Gastroesophageal sphincter (tissue), 4 donors: Measurements from ENCODE around the gene TMEM38A. TPM values are rescaled to one million over a fixed set of nuclear protein-coding genes. Genes with fewer than 3 reads are reported as not detected.
"Not testable (repeated sequence)": the region's sequence is repeated elsewhere in the genome, so short reads cannot be mapped to it uniquely, and the experiment has no call there.

ENCODE experiments used
- ATAC-seq: fragments of 150-250 bp; one replicate; pipeline ENCODE4 v1.9.1; 2016; ENCODE audit warnings: mild to moderate bottlenecking, moderate library complexity
- H3K27ac ChIP-seq, 4 donors: fragments of 200-600 bp; sonication (generic) in 3 of 4; 1 replicate in 3 of 4; 2 replicates in 1 of 4; pipeline ENCODE4 v1.5.1; 2016 to 2019
- H3K27me3 ChIP-seq: fragments of 200-600 bp; sonication (generic); one replicate; pipeline ENCODE4 v1.5.1; 2019
- H3K36me3 ChIP-seq, 2 donors: fragments of 200-600 bp; sonication (generic); one replicate each; pipeline ENCODE4 v1.5.1; 2019; ENCODE audit warnings: control low read depth in 1 of 2
- H3K4me1 ChIP-seq, 3 donors: fragments of 200-600 bp; sonication (generic); 1 replicate in 2 of 3; 2 replicates in 1 of 3; pipeline ENCODE4 v1.5.1; 2016 to 2019; ENCODE audit warnings: control low read depth in 2 of 3
- H3K4me3 ChIP-seq, 2 donors: fragments of 200-600 bp; sonication (generic); one replicate each; pipeline ENCODE4 v1.5.1; 2019; ENCODE audit warnings: mild to moderate bottlenecking in 1 of 2, moderate library complexity in 1 of 2
- H3K9me3 ChIP-seq, 3 donors: fragments of 200-600 bp; sonication (generic); one replicate each; pipeline ENCODE4 v1.5.1; 2017 to 2019; ENCODE audit warnings: control low read depth in 2 of 3
- EP300 ChIP-seq: sonication (generic); formaldehyde crosslinking; IDR thresholded peaks from one replicate; pipeline ENCODE4 v1.6.1; 2017; ENCODE audit warnings: antibody characterized with exemption, mild to moderate bottlenecking
- POLR2A ChIP-seq, 2 donors: fragments of 450-650 bp; IDR thresholded peaks; one replicate each; pipeline ENCODE4 v1.6.1; 2017; ENCODE audit warnings: antibody characterized with exemption in 2 of 2, mild to moderate bottlenecking in 2 of 2, moderate library complexity in 1 of 2
- POLR2AphosphoS5 ChIP-seq: sonication (generic); formaldehyde crosslinking; IDR thresholded peaks from one replicate; pipeline ENCODE4 v1.6.1; 2017; ENCODE audit warnings: antibody characterized with exemption
- WGBS, 2 donors: methylation state at CpG; one replicate each; pipeline ENCODE4 v1.1.5; 2018; ENCODE audit warnings: low coverage in 1 of 2; 5-methylcytosine and 5-hydroxymethylcytosine counted together
- total RNA-seq, 4 donors: library from RNA; depleted of rRNA; stranded (reverse); fragments of >200 nt; gene quantifications; one replicate each; pipeline ENCODE4 v1.1.0, GENCODE V29; 2016
- TF ChIP-seq, protein P1 (sequence below), 4 experiments: fragments of 200-600 bp in 2 of 4; fragments of 450-650 bp in 2 of 4; sonication (generic) in 1 of 4; IDR thresholded peaks; one replicate each; pipeline ENCODE4 v1.5.1; 2017 to 2019; ENCODE audit warnings: antibody characterized with exemption in 4 of 4, mild to moderate bottlenecking in 2 of 4, moderate library complexity in 2 of 4

The TMEM38A gene
- total RNA-seq, 4 donors from 2014 or later: 7.1 to 18.8 (median 8.8) TPM

DNA sequence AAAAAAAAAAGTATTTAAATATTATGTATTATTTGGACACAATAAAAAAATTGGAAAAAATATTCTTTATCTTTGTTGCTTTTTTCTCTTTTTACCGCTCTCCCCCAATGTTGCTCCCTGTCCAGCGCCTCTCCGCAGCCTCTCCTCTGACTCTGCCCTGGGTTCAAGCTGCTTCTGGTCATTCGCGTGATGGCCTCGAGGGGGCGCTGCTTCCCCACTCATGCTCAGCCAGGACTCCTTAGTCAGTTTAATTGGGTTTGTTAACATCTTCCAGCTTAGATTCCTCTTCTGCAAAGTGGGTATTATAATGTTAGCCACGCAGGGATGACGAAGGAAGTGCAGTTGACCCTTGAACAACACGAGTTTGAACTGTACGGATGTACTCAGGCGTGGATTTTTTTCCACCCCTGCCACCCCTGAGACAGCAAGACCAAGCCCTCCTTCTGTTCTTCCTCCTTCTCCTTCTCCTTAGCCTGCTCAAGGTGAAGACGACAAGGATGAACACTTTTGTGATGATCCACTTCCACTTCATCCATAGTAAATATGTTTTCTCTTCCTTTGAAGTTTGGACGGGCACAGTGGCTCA lies 53.9 kb downstream of the TMEM38A start:
- Histone ChIP-seq H3K4me3 (no peak overlapping the region), H3K36me3 (no peaks in the 10 kb centered on the region), H3K9me3 (no peaks in the 10 kb centered on the region), H3K27me3 (peaks cover 5% of the 10 kb centered on the region), H3K27ac (no peak overlapping the region), H3K4me1 (peaks cover 0 to 11% (median 0%) of the 10 kb centered on the region in 3 donors)
- WGBS, 2 donors: 15% methylated on average over 11 to 13 of the region's 14 CpGs
- no peak for TF ChIP-seq POLR2AphosphoS5
- TF ChIP-seq, protein P1, sequence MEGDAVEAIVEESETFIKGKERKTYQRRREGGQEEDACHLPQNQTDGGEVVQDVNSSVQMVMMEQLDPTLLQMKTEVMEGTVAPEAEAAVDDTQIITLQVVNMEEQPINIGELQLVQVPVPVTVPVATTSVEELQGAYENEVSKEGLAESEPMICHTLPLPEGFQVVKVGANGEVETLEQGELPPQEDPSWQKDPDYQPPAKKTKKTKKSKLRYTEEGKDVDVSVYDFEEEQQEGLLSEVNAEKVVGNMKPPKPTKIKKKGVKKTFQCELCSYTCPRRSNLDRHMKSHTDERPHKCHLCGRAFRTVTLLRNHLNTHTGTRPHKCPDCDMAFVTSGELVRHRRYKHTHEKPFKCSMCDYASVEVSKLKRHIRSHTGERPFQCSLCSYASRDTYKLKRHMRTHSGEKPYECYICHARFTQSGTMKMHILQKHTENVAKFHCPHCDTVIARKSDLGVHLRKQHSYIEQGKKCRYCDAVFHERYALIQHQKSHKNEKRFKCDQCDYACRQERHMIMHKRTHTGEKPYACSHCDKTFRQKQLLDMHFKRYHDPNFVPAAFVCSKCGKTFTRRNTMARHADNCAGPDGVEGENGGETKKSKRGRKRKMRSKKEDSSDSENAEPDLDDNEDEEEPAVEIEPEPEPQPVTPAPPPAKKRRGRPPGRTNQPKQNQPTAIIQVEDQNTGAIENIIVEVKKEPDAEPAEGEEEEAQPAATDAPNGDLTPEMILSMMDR (IDR thresholded peaks at IDR 0.05): peak in 3 of 4 experiments; percentile 77 to 81 (median 78)
- peak; percentile 48 for ATAC-seq

GRCh38 chr19:16715611-16716010 lies 54.7 kb downstream of the TMEM38A start:
- no peaks in the 10 kb centered on the region for H3K27me3 ChIP-seq
- H3K9me3 ChIP-seq: no peaks in the 10 kb centered on the region
- ATAC-seq: no peak
- TF ChIP-seq EP300 (no peak), POLR2A (IDR thresholded peaks at IDR 0.05) (no peak), POLR2AphosphoS5 (no peak)
- TF ChIP-seq, protein P1 (IDR thresholded peaks at IDR 0.05): no peak
- peaks cover 0 to 11% (median 0%) of the 10 kb centered on the region in 3 donors for H3K4me1 ChIP-seq
- WGBS, 2 donors: 75 to 86% methylated on average over 3 of the region's 3 CpGs
- H3K4me3 ChIP-seq: no peak overlapping the region
- H3K27ac ChIP-seq: no peak overlapping the region
- no peaks in the 10 kb centered on the region for H3K36me3 ChIP-seq

- no peak for ATAC-seq
- WGBS, 2 donors: 81 to 90% methylated on average over 2 to 6 of the region's 7 CpGs
Observed at GRCh38 chr19:16721051-16721450, 60.1 kb downstream of the TMEM38A start.

GRCh38 chr19:16722591-16722990 lies 61.7 kb downstream of the TMEM38A start:
- TF ChIP-seq POLR2AphosphoS5 (no peak), EP300 (no peak), POLR2A (IDR thresholded peaks at IDR 0.05) (no peak)
- TF ChIP-seq, protein P1 (IDR thresholded peaks at IDR 0.05): no peak

More at GRCh38 chr19:16721051-16721450, 60.1 kb downstream of the TMEM38A start:
- TF ChIP-seq, protein P1 (IDR thresholded peaks at IDR 0.05): no peak
- TF ChIP-seq EP300 (no peak), POLR2AphosphoS5 (no peak), POLR2A (IDR thresholded peaks at IDR 0.05) (no peak)
- Histone ChIP-seq H3K9me3 (no peaks in the 10 kb centered on the region), H3K4me1 (peaks cover 0 to 6% (median 0%) of the 10 kb centered on the region in 3 donors), H3K36me3 (no peaks in the 10 kb centered on the region), H3K4me3 (no peak overlapping the region), H3K27me3 (no peaks in the 10 kb centered on the region), H3K27ac (no peak overlapping the region)

DNA sequence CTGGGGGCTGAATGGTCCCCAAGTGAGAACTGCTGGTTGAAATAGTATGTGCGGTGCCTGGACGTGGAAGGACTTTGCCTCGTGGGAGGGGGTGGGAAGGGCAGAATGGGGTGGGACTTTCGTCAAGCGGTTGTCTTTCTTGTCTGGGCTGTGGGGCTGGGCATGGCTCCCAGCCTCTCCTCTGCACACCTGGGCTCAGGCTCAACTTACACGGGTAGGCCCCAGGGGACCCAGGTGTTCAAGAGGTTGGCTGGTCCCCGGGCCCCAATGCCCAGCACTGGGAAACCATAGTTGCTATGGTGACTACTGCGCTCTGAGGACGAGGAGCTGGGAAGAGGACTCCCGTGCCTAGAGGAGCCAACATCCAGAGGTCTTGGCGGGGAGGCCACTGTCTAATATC lies 66.0 kb downstream of the TMEM38A start:
- no CpG with 5 or more reads among the region's 11 CpGs for WGBS, 2 donors
- H3K4me1 ChIP-seq: no peaks in the 10 kb centered on the region
- H3K27me3 ChIP-seq: no peaks in the 10 kb centered on the region
- no peaks in the 10 kb centered on the region for H3K9me3 ChIP-seq
- H3K27ac ChIP-seq: no peak overlapping the region
- H3K36me3 ChIP-seq: no peaks in the 10 kb centered on the region
- ATAC-seq: no peak
- TF ChIP-seq POLR2A (IDR thresholded peaks at IDR 0.05) (no peak), EP300 (no peak), POLR2AphosphoS5 (no peak)
- TF ChIP-seq, protein P1 (IDR thresholded peaks at IDR 0.05): no peak
- H3K4me3 ChIP-seq: no peak overlapping the region

More at GRCh38 chr19:16722591-16722990, 61.7 kb downstream of the TMEM38A start:
- Histone ChIP-seq H3K27ac (no peak overlapping the region), H3K9me3 (no peaks in the 10 kb centered on the region), H3K4me1 (peaks cover 0 to 6% (median 0%) of the 10 kb centered on the region in 3 donors), H3K27me3 (no peaks in the 10 kb centered on the region), H3K4me3 (no peak overlapping the region), H3K36me3 (no peaks in the 10 kb centered on the region)
- 90% methylated on average over 2 of the region's 3 CpGs; no CpG with 5 or more reads in 1 of the 2 donors for WGBS, 2 donors
- no peak for ATAC-seq

- H3K9me3 ChIP-seq, H3K36me3 ChIP-seq, H3K27me3 ChIP-seq, ATAC-seq, H3K4me3 ChIP-seq, H3K27ac ChIP-seq: not testable (repeated sequence)
- H3K4me1 ChIP-seq: peaks cover 0 to 19% (median 0%) of the 10 kb centered on the region in 3 donors
- whole genome bisulfite sequencing, 2 donors: 79 to 80% methylated on average over 2 to 4 of the region's 4 CpGs
Observed at GRCh38 chr19:16735650-16736266, 74.8 kb downstream of the TMEM38A start.
